SU-DHL-6 (cell line): Measurements from ENCODE around the gene AKAP6.

ENCODE experiments used
- CTCF ChIP-seq: fragments of 200-600 bp; sonication (generic); IDR thresholded peaks from one replicate; pipeline ENCODE4 v1.5.1; 2017; ENCODE audit warnings: antibody characterized with exemption, mild to moderate bottlenecking, low read length, moderate library complexity; ENCODE audit not compliant: insufficient read depth, poor library complexity, severe bottlenecking
- EZH2phosphoT487 ChIP-seq: fragments of 200-600 bp; sonication (generic), shearing (Covaris generic); conservative IDR thresholded peaks from 2 replicates; pipeline ENCODE4 v1.6.1; 2018; ENCODE audit warnings: mild to moderate bottlenecking, antibody characterized with exemption, low read length, moderate library complexity, mixed read lengths

- TF ChIP-seq CTCF: no peak
- no peak for TF ChIP-seq EZH2phosphoT487
Measured at GRCh38 chr14:32300136-32300535, 29.0 kb upstream of the AKAP6 start.
